Nephron progenitor cell (in vitro differentiated cells): Measurements from ENCODE around the gene GRIK5.

Experiments
- DNase-seq: peaks from one replicate; pipeline ENCODE4 v3.0.0; 2021
- H3K27ac Mint-ChIP-seq: 2 replicates; pipeline ENCODE4 v1.8.0; 2021; ENCODE audit warnings: mild to moderate bottlenecking, moderate library complexity, mixed read lengths
- H3K27me3 Mint-ChIP-seq: 2 replicates; pipeline ENCODE4 v1.8.0; 2021; ENCODE audit warnings: mild to moderate bottlenecking, low read depth, mixed read lengths; ENCODE audit not compliant: poor library complexity
- H3K36me3 Mint-ChIP-seq: 2 replicates; pipeline ENCODE4 v1.8.0; 2021; ENCODE audit warnings: low read depth, mixed read lengths
- H3K4me1 Mint-ChIP-seq: 2 replicates; pipeline ENCODE4 v1.8.0; 2021; ENCODE audit warnings: mixed read lengths
- H3K4me3 Mint-ChIP-seq: 2 replicates; pipeline ENCODE4 v1.8.0; 2021; ENCODE audit warnings: mild to moderate bottlenecking, moderate library complexity, mixed read lengths
- H3K9me3 Mint-ChIP-seq: 2 replicates; pipeline ENCODE4 v1.8.0; 2021; ENCODE audit warnings: mild to moderate bottlenecking, moderate library complexity, mixed read lengths
- CTCF ChIP-seq: fragments of 200-600 bp; sonication (generic); IDR thresholded peaks from 2 replicates; pipeline ENCODE4 v1.5.0; 2021; ENCODE audit warnings: antibody characterized with exemption

Gene GRIK5

GRCh38 chr19:42088471-42089190 lies 18.6 kb upstream of the GRIK5 start:
- Mint-ChIP-seq H3K4me1 (peaks cover 52% of the 10 kb centered on the region), H3K36me3 (peaks cover 14% of the 10 kb centered on the region), H3K27me3 (peaks cover 5% of the 10 kb centered on the region), H3K9me3 (no peaks in the 10 kb centered on the region), H3K4me3 (no peak overlapping the region), H3K27ac (peak overlapping the region; percentile 73)
- no peak for DNase-seq
- TF ChIP-seq CTCF: no peak

- H3K27ac Mint-ChIP-seq: no peak overlapping the region
- H3K9me3 Mint-ChIP-seq: no peaks in the 10 kb centered on the region
- peaks cover 5% of the 10 kb centered on the region for H3K27me3 Mint-ChIP-seq
- peaks cover 23% of the 10 kb centered on the region for H3K36me3 Mint-ChIP-seq
- DNase-seq: no peak
- TF ChIP-seq CTCF: no peak
- peaks cover 52% of the 10 kb centered on the region for H3K4me1 Mint-ChIP-seq
- H3K4me3 Mint-ChIP-seq: peak overlapping the region; percentile 55
Observed at GRCh38 chr19:42086770-42087550, 17.0 kb upstream of the GRIK5 start.

- H3K27ac Mint-ChIP-seq: peak overlapping the region; percentile 17
- H3K9me3 Mint-ChIP-seq: no peaks in the 10 kb centered on the region
- TF ChIP-seq CTCF: no peak
- peaks cover 57% of the 10 kb centered on the region for H3K4me1 Mint-ChIP-seq
- H3K36me3 Mint-ChIP-seq: peaks cover 30% of the 10 kb centered on the region
- peak overlapping the region; percentile 31 for H3K4me3 Mint-ChIP-seq
- no peak for DNase-seq
- H3K27me3 Mint-ChIP-seq: peaks cover 5% of the 10 kb centered on the region
Observed at GRCh38 chr19:42086188-42086736, 16.3 kb upstream of the GRIK5 start.

- no peak overlapping the region for H3K27ac Mint-ChIP-seq
- peaks cover 2% of the 10 kb centered on the region for H3K27me3 Mint-ChIP-seq
- no peak overlapping the region for H3K4me3 Mint-ChIP-seq
- H3K4me1 Mint-ChIP-seq: peaks cover 32% of the 10 kb centered on the region
- TF ChIP-seq CTCF: no peak
- no peak for DNase-seq
- peaks cover 44% of the 10 kb centered on the region for H3K36me3 Mint-ChIP-seq
- H3K9me3 Mint-ChIP-seq: no peaks in the 10 kb centered on the region
Observed at GRCh38 chr19:42083537-42083936, 13.5 kb upstream of the GRIK5 start.

GRCh38 chr19:42081584-42082203 lies 11.7 kb upstream of the GRIK5 start:
- Mint-ChIP-seq H3K27me3 (peaks cover 2% of the 10 kb centered on the region), H3K4me3 (no peak overlapping the region)
- no peak for DNase-seq

More at GRCh38 chr19:42081584-42082203, 11.7 kb upstream of the GRIK5 start:
- H3K27ac Mint-ChIP-seq: peak overlapping the region; percentile 84
- peaks cover 54% of the 10 kb centered on the region for H3K36me3 Mint-ChIP-seq
- H3K4me1 Mint-ChIP-seq: peaks cover 34% of the 10 kb centered on the region
- TF ChIP-seq CTCF: peak; percentile 39
- no peaks in the 10 kb centered on the region for H3K9me3 Mint-ChIP-seq
